Liver (tissue), 3 donors: ENCODE measurements around the gene HNMT.

ENCODE experiments used
- EGR1 ChIP-seq, 2 donors: IDR thresholded peaks; 2 replicates each; pipeline ENCODE4 v1.6.1; 2016 to 2018; ENCODE audit warnings: antibody characterized with exemption in 2 of 2, low read depth in 2 of 2
- FOXA1 ChIP-seq: IDR thresholded peaks from 2 replicates; pipeline ENCODE4 v1.6.1; 2016; ENCODE audit warnings: antibody characterized with exemption
- HNF4G ChIP-seq: IDR thresholded peaks from 2 replicates; pipeline ENCODE4 v1.6.1; 2016; ENCODE audit warnings: antibody characterized with exemption
- TF ChIP-seq, protein P1 (sequence below): fragments of 150-350 bp; IDR thresholded peaks from 2 replicates; pipeline ENCODE4 v1.5.1; 2017; ENCODE audit warnings: improper control_type of control experiment, low read depth, low read length; ENCODE audit not compliant: missing input control
- TF ChIP-seq, protein P2 (sequence below): IDR thresholded peaks from 2 replicates; pipeline ENCODE4 v1.6.1; 2016; ENCODE audit warnings: antibody characterized with exemption, mild to moderate bottlenecking
- donor health status: healthy.
- donor health status: healthy.

DNA sequence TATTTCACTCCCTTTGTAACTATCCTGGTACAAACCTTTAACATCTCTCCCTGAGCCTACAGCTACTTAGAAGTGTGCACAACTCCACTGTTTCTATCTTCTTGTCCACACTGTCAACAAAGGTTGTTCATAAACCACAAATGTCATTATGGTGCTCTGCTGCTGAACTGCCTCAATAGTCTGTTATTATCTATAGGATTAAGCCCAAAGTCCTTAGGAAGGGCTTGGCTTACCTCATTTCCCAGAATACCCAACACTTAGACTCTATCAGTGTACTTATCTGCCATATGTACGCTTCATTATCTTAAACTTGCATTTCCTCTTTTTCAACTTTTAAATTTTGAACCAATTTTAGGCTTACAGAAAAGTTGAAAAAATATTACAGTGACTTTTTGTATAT lies 94.2 kb downstream of the HNMT start:
- TF ChIP-seq, protein P1, sequence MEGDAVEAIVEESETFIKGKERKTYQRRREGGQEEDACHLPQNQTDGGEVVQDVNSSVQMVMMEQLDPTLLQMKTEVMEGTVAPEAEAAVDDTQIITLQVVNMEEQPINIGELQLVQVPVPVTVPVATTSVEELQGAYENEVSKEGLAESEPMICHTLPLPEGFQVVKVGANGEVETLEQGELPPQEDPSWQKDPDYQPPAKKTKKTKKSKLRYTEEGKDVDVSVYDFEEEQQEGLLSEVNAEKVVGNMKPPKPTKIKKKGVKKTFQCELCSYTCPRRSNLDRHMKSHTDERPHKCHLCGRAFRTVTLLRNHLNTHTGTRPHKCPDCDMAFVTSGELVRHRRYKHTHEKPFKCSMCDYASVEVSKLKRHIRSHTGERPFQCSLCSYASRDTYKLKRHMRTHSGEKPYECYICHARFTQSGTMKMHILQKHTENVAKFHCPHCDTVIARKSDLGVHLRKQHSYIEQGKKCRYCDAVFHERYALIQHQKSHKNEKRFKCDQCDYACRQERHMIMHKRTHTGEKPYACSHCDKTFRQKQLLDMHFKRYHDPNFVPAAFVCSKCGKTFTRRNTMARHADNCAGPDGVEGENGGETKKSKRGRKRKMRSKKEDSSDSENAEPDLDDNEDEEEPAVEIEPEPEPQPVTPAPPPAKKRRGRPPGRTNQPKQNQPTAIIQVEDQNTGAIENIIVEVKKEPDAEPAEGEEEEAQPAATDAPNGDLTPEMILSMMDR = no peak
- TF ChIP-seq FOXA1 = no peak
- TF ChIP-seq, protein P2, sequence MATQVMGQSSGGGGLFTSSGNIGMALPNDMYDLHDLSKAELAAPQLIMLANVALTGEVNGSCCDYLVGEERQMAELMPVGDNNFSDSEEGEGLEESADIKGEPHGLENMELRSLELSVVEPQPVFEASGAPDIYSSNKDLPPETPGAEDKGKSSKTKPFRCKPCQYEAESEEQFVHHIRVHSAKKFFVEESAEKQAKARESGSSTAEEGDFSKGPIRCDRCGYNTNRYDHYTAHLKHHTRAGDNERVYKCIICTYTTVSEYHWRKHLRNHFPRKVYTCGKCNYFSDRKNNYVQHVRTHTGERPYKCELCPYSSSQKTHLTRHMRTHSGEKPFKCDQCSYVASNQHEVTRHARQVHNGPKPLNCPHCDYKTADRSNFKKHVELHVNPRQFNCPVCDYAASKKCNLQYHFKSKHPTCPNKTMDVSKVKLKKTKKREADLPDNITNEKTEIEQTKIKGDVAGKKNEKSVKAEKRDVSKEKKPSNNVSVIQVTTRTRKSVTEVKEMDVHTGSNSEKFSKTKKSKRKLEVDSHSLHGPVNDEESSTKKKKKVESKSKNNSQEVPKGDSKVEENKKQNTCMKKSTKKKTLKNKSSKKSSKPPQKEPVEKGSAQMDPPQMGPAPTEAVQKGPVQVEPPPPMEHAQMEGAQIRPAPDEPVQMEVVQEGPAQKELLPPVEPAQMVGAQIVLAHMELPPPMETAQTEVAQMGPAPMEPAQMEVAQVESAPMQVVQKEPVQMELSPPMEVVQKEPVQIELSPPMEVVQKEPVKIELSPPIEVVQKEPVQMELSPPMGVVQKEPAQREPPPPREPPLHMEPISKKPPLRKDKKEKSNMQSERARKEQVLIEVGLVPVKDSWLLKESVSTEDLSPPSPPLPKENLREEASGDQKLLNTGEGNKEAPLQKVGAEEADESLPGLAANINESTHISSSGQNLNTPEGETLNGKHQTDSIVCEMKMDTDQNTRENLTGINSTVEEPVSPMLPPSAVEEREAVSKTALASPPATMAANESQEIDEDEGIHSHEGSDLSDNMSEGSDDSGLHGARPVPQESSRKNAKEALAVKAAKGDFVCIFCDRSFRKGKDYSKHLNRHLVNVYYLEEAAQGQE = no peak
- no peak for TF ChIP-seq EGR1 (IDR thresholded peaks at IDR 0.05; ENCODE audit: low read depth in 2 of 2)
- no peak for TF ChIP-seq HNF4G
